H9 (cell line): ENCODE results near the gene TBC1D22A. TPM values are rescaled to one million over a fixed set of nuclear protein-coding genes. Genes with fewer than 3 reads are reported as not detected.

ENCODE experiments used
- DNase-seq: peaks from one replicate; pipeline ENCODE4 v3.0.0-alpha.2; 2017
- H2AFZ ChIP-seq: one replicate; pipeline ENCODE4 v1.6.1; 2013; ENCODE audit warnings: mild to moderate bottlenecking, low read length, control low read depth, moderate library complexity
- H2AK5ac ChIP-seq: 2 replicates; pipeline ENCODE4 v1.6.1; 2013; ENCODE audit warnings: low read length, control low read depth, mixed read lengths; ENCODE audit not compliant: insufficient read length
- H2BK120ac ChIP-seq: one replicate; pipeline ENCODE4 v1.6.1; 2013; ENCODE audit warnings: low read depth, mild to moderate bottlenecking, low read length, control low read depth, inconsistent platforms; ENCODE audit not compliant: poor library complexity, severe bottlenecking
- H2BK12ac ChIP-seq: 2 replicates; pipeline ENCODE4 v1.6.1; 2013; ENCODE audit warnings: low read length, control low read depth, mixed read lengths, low read depth; ENCODE audit not compliant: insufficient read length
- H2BK15ac ChIP-seq: 2 replicates; pipeline ENCODE4 v1.6.1; 2013; ENCODE audit warnings: low read depth, low read length, control low read depth
- H2BK20ac ChIP-seq: one replicate; pipeline ENCODE4 v1.6.1; 2013; ENCODE audit warnings: low read depth, mild to moderate bottlenecking, low read length, control low read depth, inconsistent platforms; ENCODE audit not compliant: poor library complexity, severe bottlenecking
- H2BK5ac ChIP-seq: 2 replicates; pipeline ENCODE4 v1.6.1; 2013; ENCODE audit warnings: low read length, control low read depth, mixed read lengths; ENCODE audit not compliant: insufficient read length
- H3K14ac ChIP-seq: 2 replicates; pipeline ENCODE4 v1.6.1; 2013; ENCODE audit warnings: low read length, control low read depth; ENCODE audit not compliant: insufficient read depth
- H3K18ac ChIP-seq: 2 replicates; pipeline ENCODE4 v1.6.1; 2013; ENCODE audit warnings: low read depth, mild to moderate bottlenecking, mixed read lengths, low read length, control low read depth; ENCODE audit not compliant: insufficient read length
- H3K23ac ChIP-seq: 2 replicates; pipeline ENCODE4 v1.6.1; 2013; ENCODE audit warnings: low read length, control low read depth, mixed read lengths, low read depth; ENCODE audit not compliant: insufficient read length
- H3K23me2 ChIP-seq: 2 replicates; pipeline ENCODE4 v1.6.1; 2013; ENCODE audit warnings: low read depth, mild to moderate bottlenecking, mixed read lengths, low read length, control low read depth; ENCODE audit not compliant: insufficient read length, poor library complexity, severe bottlenecking
- H3K27ac ChIP-seq: 2 replicates; pipeline ENCODE4 v1.5.1; 2013; ENCODE audit warnings: low read length, control low read depth, mixed read lengths, low read depth; ENCODE audit not compliant: insufficient read length
- H3K27me3 ChIP-seq: 2 replicates; pipeline ENCODE4 v1.6.1; 2013; ENCODE audit warnings: low read length, control low read depth, inconsistent platforms; ENCODE audit not compliant: insufficient read depth
- H3K4ac ChIP-seq: 2 replicates; pipeline ENCODE4 v1.6.1; 2013; ENCODE audit warnings: low read depth, mild to moderate bottlenecking, control low read depth, inconsistent platforms, low read length, moderate library complexity
- H3K4me1 ChIP-seq: 2 replicates; pipeline ENCODE4 v1.6.1; 2013; ENCODE audit warnings: low read length, control low read depth, inconsistent platforms; ENCODE audit not compliant: insufficient read depth
- H3K4me2 ChIP-seq: 2 replicates; pipeline ENCODE4 v1.6.1; 2013; ENCODE audit warnings: low read length, control low read depth, mixed read lengths; ENCODE audit not compliant: insufficient read length, insufficient read depth
- H3K56ac ChIP-seq: 2 replicates; pipeline ENCODE4 v1.6.1; 2013; ENCODE audit warnings: low read depth, mild to moderate bottlenecking, mixed read lengths, low read length, control low read depth; ENCODE audit not compliant: insufficient read length
- H3K79me1 ChIP-seq: 2 replicates; pipeline ENCODE4 v1.6.1; 2013; ENCODE audit warnings: low read depth, mild to moderate bottlenecking, moderate library complexity, low read length, control low read depth, inconsistent platforms; ENCODE audit not compliant: insufficient read depth, poor library complexity, severe bottlenecking
- H3K79me2 ChIP-seq: 2 replicates; pipeline ENCODE4 v1.6.1; 2013; ENCODE audit warnings: low read length, control low read depth, inconsistent platforms; ENCODE audit not compliant: insufficient read depth
- H3K9ac ChIP-seq: 2 replicates; pipeline ENCODE4 v1.6.1; 2013; ENCODE audit warnings: low read length, control low read depth, mixed read lengths; ENCODE audit not compliant: insufficient read length; ENCODE audit errors: extremely low read depth
- H3K9me3 ChIP-seq: one replicate; pipeline ENCODE4 v1.6.1; 2013; ENCODE audit warnings: low read depth, low read length, inconsistent platforms; ENCODE audit not compliant: control insufficient read depth
- H3T11ph ChIP-seq: one replicate; pipeline ENCODE4 v1.6.1; 2013; ENCODE audit warnings: mild to moderate bottlenecking, low read length, control low read depth, inconsistent platforms
- H4K20me1 ChIP-seq: one replicate; pipeline ENCODE4 v1.6.1; 2013; ENCODE audit not compliant: control insufficient read depth, insufficient read length, insufficient read depth
- H4K5ac ChIP-seq: 2 replicates; pipeline ENCODE4 v1.6.1; 2013; ENCODE audit warnings: low read depth, mild to moderate bottlenecking, mixed read lengths, low read length, control low read depth; ENCODE audit not compliant: insufficient read length
- H4K8ac ChIP-seq: replicated peaks from 2 replicates; pipeline ENCODE4 v1.6.1; 2013; ENCODE audit warnings: low read length, control low read depth, mixed read lengths, low read depth; ENCODE audit not compliant: insufficient read length
- H4K91ac ChIP-seq: 2 replicates; pipeline ENCODE4 v1.6.1; 2013; ENCODE audit warnings: low read depth, mild to moderate bottlenecking, moderate library complexity, mixed read lengths, low read length, control low read depth; ENCODE audit not compliant: insufficient read length
- H3K27ac Mint-ChIP-seq, 3 experiments: 2 replicates in 2 of 3; 3 replicates in 1 of 3; pipeline ENCODE4 v1.8.0; 2020 to 2021; ENCODE audit warnings: mixed read lengths in 3 of 3, mild to moderate bottlenecking in 1 of 3, moderate library complexity in 1 of 3
- H3K27me3 Mint-ChIP-seq: 2 replicates; pipeline ENCODE4 v1.8.0; 2021; ENCODE audit warnings: low read depth, mild to moderate bottlenecking, moderate library complexity, mixed read lengths
- H3K36me3 Mint-ChIP-seq, 3 experiments: 2 replicates in 2 of 3; 3 replicates in 1 of 3; pipeline ENCODE4 v1.8.0; 2020 to 2021; ENCODE audit warnings: low read depth in 3 of 3, mixed read lengths in 3 of 3; ENCODE audit not compliant: insufficient read depth in 1 of 3
- H3K4me1 Mint-ChIP-seq, 2 experiments: 2 replicates each; pipeline ENCODE4 v1.8.0; 2020; ENCODE audit warnings: mixed read lengths in 2 of 2
- H3K4me3 Mint-ChIP-seq, 2 experiments: 2 replicates in 1 of 2; 3 replicates in 1 of 2; pipeline ENCODE4 v1.8.0; 2020 to 2021; ENCODE audit warnings: mild to moderate bottlenecking in 2 of 2, mixed read lengths in 2 of 2, moderate library complexity in 1 of 2
- H3K9me3 Mint-ChIP-seq, 2 experiments: 2 replicates in 1 of 2; 3 replicates in 1 of 2; pipeline ENCODE4 v1.8.0; 2020; ENCODE audit warnings: mild to moderate bottlenecking in 2 of 2, mixed read lengths in 2 of 2, moderate library complexity in 1 of 2
- CTCF ChIP-seq: fragments of 200-600 bp; sonication (generic); conservative IDR thresholded peaks from 3 replicates; pipeline ENCODE4 v1.8.0; 2021; ENCODE audit warnings: antibody characterized with exemption, mild to moderate bottlenecking
- WGBS: extraction: QIAGEN DNeasy Blood & Tissue Kit; methylation state at CpG from one replicate; pipeline ENCODE4 v1.1.7; 2013; ENCODE audit warnings: missing lambda C conversion rate, low lambda C conversion rate, mixed read lengths; ENCODE audit not compliant: insufficient read length; ENCODE audit errors: extremely low coverage; 5-methylcytosine and 5-hydroxymethylcytosine counted together
- total RNA-seq: library from RNA; stranded (reverse); gene quantifications from 2 replicates; pipeline ENCODE4 v1.2.1, GENCODE V29; 2021

The TBC1D22A gene
- total RNA-seq, 1 experiment from 2014 or later: 20.8 TPM

- H3K9me3 ChIP-seq: no peaks in the 10 kb centered on the region
- H3K4me2 ChIP-seq: no peak overlapping the region
- no peak overlapping the region for H2BK12ac ChIP-seq
- no peak overlapping the region for H2AFZ ChIP-seq
- H3K56ac ChIP-seq: no peak overlapping the region
- no peak overlapping the region for H2BK5ac ChIP-seq
- H3K27ac Mint-ChIP-seq: no peak overlapping the region
- no peaks in the 10 kb centered on the region for H3K27me3 Mint-ChIP-seq
- H3K4me1 Mint-ChIP-seq: peaks cover 0 to 2% of the 10 kb centered on the region in 2 experiments; a peak in 1 of 4 replicates
- H4K5ac ChIP-seq: no peak overlapping the region
- no peak overlapping the region for H3K4ac ChIP-seq
- no peak overlapping the region for H2BK120ac ChIP-seq
- TF ChIP-seq CTCF: no peak
- no peak overlapping the region for H2AK5ac ChIP-seq
- no peak overlapping the region for H3K27ac ChIP-seq
- H3K14ac ChIP-seq: no peak overlapping the region; the same call in 1 of the 2 replicates
- H3K4me3 Mint-ChIP-seq: no peak overlapping the region; a peak in 1 of 5 replicates
- WGBS: no CpG with 5 or more reads among the region's 13 CpGs
- H3K23me2 ChIP-seq: no peaks in the 10 kb centered on the region
- H3K36me3 Mint-ChIP-seq: no peaks in the 10 kb centered on the region
- H3K79me1 ChIP-seq: no peaks in the 10 kb centered on the region
- no peaks in the 10 kb centered on the region for H4K20me1 ChIP-seq
- H3K79me2 ChIP-seq: no peaks in the 10 kb centered on the region
- no peak overlapping the region for H3K9ac ChIP-seq
- H4K91ac ChIP-seq: no peak overlapping the region
- H3K23ac ChIP-seq: no peak overlapping the region
- H3K18ac ChIP-seq: no peak overlapping the region
- no peak overlapping the region for H3T11ph ChIP-seq
- no peaks in the 10 kb centered on the region for H3K27me3 ChIP-seq
- H3K4me1 ChIP-seq: no peaks in the 10 kb centered on the region
- no peak overlapping the region for H2BK20ac ChIP-seq
- no peak for DNase-seq
- H3K9me3 Mint-ChIP-seq: no peaks in the 10 kb centered on the region; a peak in 1 of 5 replicates
- no peak overlapping the region for H4K8ac ChIP-seq
- no peak overlapping the region for H2BK15ac ChIP-seq
These were observed 385.1 kb downstream of the TBC1D22A start for GRCh38 chr22:47147572-47147971.
